Measurements from ENCODE around the gene NUDT3.

DNA sequence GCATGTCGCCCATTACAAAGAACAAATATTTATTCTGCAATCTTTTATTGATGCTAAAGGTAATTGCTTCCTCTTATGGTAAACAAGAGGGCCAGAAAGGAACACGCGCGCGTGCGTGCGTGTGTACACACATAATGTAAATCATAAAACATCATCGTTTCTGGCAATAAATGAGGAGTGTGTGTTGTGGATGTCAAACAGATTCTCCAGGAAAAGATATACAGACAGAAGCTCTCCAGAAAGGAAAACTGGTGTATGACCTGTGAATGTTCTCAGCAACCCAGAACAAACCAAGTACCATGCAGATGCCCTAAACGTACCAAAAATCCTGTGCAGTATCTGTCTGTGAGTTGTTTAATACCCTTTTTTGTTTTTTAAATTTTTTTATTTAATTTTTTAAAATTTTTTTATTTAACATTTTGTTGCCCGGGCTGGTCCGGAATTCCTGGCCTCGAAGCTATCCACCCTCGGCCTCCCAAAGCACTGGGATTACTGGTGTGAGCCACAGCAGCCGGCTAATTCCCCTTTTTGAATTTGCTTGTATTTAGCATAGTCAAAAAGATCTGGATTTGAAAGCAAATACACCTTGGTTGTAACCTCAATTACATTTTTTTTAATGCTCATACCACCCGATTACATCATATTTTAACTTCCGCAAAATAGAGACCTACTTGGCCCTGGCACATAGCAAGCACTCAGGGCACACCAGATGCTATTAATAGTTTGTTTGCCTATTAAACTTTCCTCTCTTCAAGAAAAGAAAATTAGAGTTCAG, 909 bp upstream of the NUDT3 start:
- TF ChIP-seq, protein P1, sequence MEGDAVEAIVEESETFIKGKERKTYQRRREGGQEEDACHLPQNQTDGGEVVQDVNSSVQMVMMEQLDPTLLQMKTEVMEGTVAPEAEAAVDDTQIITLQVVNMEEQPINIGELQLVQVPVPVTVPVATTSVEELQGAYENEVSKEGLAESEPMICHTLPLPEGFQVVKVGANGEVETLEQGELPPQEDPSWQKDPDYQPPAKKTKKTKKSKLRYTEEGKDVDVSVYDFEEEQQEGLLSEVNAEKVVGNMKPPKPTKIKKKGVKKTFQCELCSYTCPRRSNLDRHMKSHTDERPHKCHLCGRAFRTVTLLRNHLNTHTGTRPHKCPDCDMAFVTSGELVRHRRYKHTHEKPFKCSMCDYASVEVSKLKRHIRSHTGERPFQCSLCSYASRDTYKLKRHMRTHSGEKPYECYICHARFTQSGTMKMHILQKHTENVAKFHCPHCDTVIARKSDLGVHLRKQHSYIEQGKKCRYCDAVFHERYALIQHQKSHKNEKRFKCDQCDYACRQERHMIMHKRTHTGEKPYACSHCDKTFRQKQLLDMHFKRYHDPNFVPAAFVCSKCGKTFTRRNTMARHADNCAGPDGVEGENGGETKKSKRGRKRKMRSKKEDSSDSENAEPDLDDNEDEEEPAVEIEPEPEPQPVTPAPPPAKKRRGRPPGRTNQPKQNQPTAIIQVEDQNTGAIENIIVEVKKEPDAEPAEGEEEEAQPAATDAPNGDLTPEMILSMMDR (IDR thresholded peaks at IDR 0.05), result no peak
- no peak for TF ChIP-seq POLR2A (IDR thresholded peaks at IDR 0.05)
